HG03378 (cell line): ENCODE data around the gene EP400.
"Not testable (repeated sequence)": the region's sequence is repeated elsewhere in the genome, so short reads cannot be mapped to it uniquely, and the experiment has no call there.

Experiments used
- ATAC-seq: cut with Tn5 transposase; IDR thresholded peaks from one replicate; pipeline ENCODE4 v1.9.1; 2021; ENCODE audit warnings: mild to moderate bottlenecking, moderate library complexity; ENCODE audit not compliant: unreplicated experiment

Gene EP400

DNA sequence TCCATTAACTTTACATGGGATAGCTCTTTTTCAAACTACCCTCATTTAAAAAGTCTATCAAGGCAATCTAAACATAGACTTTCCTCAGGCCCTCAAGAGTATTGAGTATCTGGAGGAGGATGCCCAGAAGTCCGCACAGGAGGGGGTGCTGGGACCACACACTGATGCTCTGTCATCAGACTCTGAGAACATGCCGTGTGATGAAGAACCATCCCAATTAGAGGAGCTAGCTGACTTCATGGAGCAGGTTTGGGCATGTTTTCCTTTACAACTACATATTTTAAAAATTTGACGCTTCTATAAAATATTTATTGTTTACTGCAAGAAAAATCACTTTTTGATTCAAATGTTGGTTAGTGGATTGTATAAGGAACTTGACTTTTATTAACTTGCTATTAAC, 93.5 kb downstream of the EP400 start:
- no peak for ATAC-seq

DNA sequence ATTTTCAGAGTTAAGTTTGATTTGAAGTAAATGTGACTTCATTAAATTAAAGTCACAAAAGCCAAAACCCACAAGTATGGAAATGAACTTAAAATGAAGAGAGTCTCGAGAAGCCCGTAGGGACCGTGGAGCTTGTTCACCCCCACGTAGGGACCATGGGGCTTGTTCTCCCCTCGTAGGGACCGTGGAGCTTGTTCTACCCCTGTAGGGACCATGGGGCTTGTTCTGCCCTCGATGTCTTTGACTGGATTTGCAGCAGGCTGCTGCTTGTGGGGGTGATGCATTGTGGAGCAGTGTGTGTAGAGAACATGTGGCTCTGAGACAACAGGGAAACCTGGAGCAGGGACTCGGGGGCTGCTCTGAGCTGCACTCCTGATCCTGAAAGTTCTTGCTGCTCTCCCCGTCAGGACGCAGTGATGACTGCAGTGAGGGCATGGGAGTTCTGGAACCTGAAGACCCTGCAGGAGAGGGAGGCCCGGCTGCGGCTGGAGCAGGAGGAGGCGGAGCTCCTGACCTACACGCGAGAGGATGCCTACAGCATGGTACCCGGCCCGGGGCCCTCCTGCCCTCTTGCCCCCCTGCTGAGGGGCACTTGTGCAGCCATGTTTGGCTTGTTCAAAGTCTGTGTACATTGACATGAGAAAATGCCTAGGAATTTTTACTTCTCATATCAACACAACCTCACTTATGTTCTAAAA, 94.2 kb downstream of the EP400 start:
- ATAC-seq, result no peak

DNA sequence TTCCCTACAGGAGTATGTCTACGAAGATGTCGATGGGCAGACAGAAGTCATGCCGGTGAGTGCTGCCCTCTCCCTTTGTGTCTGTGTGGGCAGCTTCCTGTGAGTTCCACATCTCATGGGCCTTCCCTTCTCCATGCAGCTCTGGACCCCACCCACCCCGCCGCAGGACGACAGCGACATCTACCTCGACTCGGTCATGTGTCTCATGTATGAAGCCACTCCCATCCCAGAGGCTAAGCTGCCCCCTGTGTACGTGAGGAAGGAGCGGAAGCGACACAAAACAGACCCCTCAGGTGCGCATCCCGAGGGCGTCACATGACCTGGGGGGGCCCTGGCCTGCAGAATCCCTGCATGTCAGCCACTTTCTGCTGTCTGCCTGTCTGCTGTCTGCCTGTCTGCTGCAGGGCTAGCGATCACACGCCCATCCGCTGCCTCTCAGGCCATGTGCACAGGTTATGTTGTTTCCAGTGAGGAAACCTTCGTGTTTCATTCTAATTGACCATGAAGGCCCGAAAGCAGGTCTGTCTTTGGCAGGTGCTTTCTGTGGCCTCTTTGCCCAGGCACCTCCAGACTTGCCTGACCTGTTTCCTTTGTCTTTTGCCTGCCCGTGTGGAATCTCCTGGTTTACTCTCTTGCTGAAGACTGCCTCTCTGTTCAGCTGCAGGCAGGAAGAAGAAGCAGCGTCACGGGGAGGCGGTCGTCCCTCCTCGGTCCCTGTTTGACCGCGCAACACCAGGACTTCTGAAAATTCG, 95.1 kb downstream of the EP400 start:
- no peak for ATAC-seq

DNA sequence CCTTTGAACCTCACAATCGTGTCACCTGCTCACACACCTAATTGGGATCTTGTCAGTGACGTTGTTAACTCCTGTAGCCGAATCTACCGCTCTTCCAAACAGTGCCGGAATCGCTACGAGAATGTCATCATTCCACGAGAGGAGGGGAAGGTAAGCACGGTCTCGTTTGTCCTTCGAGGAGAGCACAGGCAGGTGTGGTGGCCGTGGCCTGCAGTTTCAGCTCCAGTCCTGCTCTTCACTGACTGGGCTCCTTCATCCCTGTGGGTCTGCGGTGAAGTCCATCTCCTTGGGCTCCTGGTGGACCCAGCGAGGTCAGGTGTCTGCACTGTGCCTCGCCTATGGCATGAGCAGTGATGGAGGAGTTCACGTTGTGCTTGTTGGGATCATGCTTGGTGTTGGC, 96.0 kb downstream of the EP400 start:
- no peak for ATAC-seq

DNA sequence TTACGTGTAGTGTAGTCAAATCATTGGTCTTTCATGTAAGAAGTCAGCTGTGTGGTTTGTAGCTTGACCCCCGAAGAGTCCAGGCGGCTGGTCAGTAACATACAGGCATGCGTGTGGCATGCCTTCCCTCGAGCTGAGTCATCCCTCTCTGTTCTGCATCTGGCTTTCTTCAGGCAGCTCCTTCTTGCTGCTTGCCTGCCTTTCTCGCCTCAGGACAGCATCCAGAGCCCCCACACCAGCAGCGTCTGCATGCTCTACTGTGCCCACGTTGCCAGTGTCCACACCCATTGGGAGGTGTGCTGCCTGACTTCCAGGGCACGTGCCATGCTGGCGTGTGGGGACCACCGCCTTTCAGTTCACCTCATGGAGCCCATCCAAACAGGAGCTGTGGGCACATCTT, 96.8 kb downstream of the EP400 start:
- ATAC-seq, result no peak

DNA sequence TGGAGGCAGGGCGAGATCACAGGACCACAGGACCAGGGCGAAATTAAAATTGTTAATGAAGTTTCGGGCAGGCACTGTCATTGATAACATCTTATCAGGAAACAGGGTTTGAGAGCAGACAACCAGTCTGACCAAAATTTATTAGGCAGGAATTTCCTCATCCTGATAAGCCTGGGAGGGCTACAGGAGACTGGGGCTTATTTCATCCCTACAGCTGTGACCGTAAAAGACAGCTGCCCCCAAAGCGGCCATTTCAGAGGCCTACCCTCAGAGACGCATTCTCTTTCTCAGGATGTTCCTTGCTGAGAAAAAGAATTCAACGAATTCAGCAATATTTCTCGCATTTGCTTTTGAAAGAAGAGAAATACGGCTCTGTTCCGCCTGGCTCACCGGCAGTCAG, 97.9 kb downstream of the EP400 start:
- not testable (repeated sequence) for ATAC-seq

DNA sequence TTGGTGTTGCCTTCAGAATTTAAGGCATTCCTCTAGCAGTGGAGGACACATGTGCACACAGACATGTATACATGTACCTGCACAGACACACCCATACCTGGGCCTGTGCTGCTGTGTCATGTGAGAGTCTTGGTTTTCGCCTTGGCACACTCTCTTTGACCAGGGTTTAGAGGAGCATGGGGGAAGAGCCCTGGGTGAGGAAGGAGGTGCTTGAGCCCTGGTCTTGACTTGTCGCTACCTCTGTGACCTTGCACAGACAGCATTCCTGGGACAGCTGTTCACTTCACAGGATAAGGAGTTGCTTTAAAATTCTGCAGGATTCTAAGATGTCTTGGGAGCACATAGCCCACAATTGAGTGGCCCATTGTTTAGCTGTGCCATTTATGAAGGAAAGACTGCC, 99.7 kb downstream of the EP400 start:
- ATAC-seq, result no peak

DNA sequence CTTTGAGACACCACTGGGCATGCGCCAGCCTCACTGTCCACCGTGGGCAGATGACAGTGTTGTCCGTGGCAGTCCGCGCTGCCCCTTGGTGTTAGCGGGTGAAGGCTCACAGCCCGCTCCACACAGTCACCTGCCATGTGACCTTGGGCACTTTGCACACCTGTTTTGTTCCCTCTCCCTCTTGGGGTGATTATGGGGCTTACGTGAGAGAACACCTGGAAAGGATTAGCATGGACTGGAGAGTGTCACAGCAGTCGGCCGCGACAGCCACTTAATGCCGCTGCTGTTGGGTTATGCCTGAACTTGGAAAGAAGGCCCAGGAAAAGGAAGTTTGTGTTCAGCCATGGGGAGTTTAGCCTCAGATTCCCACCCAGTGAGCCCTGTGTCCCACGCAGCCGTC, 100.1 kb downstream of the EP400 start:
- no peak for ATAC-seq

DNA sequence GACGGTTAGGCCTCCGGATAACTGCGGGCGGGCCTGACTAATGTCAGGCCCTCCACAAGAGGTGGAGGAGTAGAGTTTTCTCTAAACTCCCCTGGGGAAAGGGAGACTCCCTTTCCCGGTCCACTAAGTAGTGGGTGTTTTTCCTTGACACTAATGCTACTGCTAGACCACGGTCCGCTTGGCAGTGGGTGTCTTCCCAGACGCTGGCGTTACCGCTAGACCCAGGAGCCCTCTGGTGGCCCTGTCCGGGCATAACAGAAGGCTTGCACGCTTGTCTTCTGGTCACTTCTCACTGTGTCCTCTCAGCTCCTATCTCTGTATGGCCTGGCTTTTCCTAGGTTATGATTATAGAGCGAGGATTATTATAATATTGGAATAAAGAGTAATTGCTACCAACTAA, 102.0 kb downstream of the EP400 start:
- ATAC-seq, result not testable (repeated sequence)

DNA sequence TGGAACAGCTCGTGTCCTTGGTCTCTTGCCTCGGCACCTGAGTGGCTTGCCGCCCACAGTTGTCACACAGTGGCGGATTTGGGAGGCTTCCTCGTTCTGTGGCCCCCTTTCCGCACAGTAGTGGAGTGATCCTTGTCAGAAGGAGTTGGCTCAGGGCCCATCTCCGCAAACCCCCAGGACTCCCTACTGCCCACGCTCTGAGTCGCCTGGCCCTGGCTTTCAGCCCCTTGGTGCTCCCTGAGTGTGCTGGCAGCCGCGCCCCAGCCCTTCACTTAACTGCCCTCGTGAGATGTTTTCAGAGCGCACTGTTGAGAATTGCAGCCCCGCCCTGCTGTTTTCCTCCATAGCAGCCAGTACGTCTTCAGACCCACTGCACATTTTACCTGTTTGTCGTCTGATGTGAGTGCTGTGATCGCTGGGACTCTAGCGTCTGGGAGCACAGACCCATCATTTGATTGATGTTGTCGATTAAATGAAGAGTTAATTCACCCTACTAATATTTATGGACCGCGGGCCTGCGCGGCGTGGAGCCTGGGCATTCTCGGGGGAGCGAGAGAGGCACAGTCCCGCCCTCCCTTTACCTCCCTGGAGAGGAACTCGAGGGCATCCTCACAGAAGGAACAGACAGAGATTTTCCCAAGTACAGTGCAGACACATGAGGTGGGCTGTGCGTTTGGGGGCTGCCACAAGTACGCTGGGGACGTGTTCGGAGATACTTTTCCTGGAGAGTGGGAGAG, 102.6 kb downstream of the EP400 start:
- no peak for ATAC-seq

DNA sequence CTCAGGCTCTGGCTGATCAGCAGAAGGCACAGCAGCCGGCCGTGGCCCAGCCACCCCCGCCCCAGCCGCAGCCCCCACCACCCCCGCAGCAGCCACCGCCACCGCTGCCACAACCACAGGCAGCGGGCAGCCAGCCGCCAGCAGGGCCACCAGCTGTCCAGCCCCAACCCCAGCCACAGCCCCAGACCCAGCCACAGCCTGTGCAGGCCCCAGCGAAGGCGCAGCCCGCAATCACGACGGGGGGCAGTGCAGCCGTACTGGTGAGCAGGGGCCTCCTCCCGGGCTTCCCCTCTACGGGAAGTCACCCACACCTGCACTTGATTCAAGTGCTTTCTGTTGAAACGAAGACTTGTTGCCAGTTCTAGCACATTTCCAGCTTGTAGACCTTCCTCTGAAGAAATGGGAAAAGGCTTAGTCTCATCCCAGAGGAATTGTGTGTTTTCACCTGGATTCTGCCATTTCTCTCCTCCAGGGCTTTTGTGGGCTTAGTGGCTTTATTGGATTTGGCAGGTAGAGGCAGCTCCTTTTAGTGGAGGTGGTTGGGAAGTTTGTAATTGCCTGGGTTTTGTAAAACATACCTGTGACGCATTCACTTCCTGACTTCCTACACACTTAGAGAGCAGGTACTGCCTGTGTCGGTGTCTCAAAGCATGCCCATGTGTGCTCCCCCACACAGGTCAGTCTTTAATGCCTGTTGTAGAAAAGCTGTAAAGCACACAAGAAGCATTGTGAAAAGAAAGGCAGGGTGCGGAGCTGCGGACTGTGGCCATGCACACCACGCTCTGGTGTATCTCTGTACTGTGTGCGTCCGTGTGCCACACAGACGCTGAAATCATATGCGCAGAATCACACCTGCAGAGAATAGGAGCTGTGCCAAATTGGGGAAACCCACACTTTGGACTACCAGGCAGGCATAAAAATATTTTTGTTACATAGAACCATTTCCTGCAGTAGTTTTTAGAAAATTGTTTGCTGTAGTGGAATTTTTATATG, 103.9 kb downstream of the EP400 start:
- ATAC-seq, result no peak

DNA sequence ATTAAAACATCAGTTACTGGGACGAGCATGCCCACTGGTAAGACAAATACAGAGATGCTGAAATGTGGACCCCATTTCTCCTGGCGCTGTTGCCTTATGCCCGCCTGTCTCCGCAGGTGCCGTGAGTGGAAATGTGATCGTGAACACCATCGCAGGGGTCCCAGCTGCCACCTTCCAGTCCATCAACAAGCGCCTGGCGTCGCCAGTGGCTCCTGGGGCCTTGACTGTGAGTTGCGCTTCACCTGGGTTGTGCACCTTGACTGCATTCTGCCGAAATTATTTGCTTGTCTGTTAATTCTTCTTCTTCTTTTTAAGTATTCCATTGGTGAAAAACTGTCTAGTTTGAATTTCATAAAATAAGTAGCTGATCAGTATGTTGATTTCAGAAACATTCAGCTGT, 105.2 kb downstream of the EP400 start:
- ATAC-seq, result no peak

DNA sequence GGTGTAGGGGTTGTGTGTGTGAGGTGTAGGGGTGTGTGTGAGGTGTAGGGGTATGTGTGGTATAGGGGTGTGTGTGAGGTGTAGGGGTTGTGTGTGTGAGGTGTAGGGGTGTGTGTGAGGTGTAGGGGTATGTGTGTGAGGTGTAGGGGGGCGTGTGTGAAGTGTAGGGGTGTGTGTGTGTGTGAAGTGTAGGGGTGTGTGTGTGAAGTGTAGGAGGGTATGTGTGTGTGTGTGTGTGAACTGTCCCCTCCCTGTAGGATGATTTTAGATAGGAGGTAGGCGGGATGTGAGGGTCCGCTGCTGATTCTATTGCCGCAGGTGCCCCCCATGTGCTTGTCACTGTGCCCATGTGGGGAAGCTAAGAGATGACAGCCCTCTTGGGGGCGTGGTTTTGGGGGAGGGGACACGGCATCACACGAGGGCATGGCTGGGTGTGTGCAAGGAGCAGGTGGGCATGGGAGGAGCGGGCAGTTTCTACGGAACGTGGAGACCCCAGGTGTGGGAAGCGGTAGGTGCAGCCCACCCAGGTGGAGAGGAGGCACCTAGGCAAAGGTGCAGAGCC, 105.9 kb downstream of the EP400 start:
- ATAC-seq, result no peak

DNA sequence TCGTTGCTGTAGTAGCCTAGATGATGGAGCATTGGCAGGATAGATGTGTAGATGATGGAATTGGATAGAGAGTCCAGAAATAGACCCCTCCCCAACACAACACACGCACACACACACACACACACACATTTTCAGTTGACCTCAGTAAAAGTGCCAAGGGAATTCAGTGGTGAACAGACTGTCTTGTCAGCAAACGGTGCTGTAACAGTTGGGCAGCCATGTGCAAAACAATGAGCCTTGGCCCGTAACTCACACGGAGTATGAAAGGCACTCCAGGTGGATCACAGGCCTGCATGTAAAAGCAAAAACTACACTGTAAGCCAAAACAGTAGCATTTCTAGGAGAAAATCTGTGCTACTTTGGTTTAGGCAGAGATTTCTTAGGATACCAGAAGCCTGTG, 106.6 kb downstream of the EP400 start:
- ATAC-seq, result no peak

DNA sequence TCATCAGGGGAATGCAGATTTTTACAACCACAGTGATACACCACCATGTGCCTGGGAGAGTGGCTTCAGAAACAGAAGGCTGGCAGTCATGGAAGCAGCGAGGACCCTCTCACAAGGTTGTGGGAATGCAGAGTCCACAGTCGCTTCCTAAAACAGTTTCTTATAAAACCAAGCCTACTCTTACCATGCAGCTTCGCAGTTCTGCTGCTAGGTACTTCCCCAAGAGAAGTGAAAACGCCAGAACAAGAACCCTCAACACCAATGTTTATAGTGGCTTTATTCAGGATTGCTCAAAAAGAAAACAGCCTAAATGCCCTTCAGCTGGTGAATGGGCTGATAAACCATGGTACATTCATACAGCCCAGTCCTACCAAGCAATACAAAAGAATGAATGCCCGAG, 107.2 kb downstream of the EP400 start:
- ATAC-seq, result no peak

DNA sequence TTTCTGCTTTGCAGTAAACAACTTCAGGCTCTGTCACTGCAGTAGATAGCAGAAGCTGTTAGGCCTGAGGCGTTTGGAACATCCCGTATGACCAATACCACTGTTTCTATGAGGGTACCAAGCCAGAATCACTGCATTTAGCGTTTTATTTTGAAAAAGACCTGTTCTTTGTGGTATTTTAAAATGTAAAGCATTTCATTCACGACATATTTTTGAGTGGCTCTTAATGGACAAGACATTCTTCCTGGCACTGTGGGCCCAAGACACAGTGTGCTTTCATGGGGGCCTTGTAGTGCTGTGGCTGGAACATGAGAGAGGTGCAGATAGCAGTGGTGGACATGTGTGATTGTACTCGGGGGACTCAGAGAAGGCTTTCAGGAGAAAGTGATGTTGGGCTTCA, 107.9 kb downstream of the EP400 start:
- ATAC-seq, result no peak

DNA sequence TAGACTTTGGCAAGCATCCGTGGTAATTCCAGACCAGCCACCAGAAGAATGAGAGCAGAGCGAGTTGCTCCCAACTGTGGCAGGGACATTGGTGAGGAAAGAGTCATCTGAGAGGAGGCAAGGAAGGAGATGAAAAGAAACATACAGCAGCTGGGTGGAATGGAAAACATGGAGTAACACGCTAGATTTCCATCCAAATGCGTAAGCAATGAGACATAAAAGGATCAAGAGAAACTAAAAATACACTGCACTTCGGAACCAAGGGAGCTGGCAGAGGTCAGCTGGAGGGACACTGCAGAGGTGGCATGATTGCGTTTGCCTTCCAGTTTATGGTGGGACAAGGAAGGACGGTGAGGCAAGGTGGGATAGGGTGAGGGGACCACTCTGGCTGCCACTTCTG, 111.5 kb downstream of the EP400 start:
- no peak for ATAC-seq

DNA sequence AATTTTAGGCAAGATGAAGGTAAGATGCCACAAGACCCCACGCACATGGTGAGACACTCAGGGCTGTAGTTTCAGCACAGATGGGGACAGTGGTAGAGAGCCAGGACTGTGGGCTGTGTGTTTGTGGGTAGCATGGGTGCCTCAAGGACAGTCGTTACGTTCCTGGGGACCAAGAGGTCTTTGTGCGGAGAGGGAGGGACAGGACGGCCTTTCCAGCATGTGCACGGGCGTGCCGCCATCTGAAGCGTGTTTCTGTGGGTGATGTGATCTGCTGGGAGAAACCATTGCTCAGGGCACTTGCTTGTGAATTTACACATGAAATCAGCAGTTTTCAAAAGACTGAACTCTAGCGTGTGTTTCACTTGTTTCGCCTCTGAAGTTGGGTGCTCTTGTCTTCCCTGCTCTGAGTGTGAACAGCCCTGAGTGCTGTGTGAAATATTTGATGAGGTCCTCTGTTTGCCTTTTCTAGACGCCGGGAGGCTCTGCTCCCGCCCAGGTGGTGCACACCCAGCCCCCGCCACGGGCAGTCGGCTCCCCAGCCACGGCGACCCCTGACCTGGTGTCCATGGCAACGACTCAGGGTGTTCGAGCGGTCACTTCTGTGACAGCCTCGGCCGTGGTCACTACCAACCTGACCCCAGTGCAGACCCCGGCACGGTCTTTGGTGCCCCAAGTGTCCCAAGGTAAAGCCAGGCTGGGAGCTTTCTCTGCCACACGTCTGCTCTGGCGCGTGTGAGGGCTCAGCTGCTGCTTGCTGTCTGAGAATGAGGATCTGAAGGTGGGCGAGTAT, 112.1 kb downstream of the EP400 start:
- no peak for ATAC-seq

DNA sequence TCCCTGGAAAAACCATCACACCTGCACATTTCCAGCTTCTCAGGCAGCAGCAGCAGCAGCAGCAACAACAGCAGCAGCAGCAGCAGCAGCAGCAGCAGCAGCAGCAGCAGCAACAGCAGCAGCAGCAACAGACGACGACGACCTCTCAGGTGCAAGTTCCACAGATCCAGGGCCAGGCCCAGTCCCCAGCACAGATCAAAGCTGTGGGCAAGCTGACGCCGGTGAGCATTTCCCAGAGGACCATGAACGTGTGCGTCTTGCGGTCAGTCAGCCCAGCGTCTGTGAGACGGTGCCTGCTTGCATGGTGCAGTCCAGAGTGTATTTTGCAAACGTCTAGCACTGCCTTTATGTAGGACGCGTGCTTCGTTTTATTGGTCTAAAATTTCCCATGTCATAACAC, 112.7 kb downstream of the EP400 start:
- ATAC-seq, result no peak

DNA sequence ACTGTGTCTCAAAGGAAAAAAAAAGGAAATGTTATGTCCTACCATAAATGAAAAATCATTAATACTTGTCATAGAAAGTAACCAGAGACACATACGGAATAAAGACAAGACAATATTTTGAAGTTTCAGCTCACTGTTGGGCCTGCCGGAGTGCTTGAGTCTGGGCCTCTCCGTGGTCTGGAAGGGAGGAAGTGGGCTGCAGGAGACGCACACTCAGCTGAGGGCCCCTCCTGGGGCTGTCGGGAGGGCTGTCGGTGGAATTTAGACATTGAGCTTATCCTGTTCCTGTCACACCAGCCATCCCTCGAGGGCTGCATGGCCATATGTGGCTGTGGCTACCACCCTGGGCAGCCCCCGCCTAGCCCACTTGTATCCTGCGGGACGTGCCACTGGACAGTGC, 113.7 kb downstream of the EP400 start:
- ATAC-seq, result no peak
